ENCODE measurements around the gene SPATA45. TPM values are rescaled to one million over a fixed set of nuclear protein-coding genes. Genes with fewer than 3 reads are reported as not detected.
A peak's percentile ranks its signal among the peaks of the same experiment; 100 is the strongest.

SPATA45 gene
- total and polyA plus RNA-seq, 2 of the 13 experiments (the other 11 are each of a cell fraction or from before 2014, with no cell fraction given), result 0.17 to 0.64 TPM

GRCh38 chr1:212816567-212817278 is 30.7 kb downstream of the SPATA45 start (continued):
- peak; percentile 72 for TF ChIP-seq POGZ (CRISPR knock-in tag; IDR thresholded peaks at IDR 0.05)
- TF ChIP-seq PAX8 (CRISPR knock-in tag; IDR thresholded peaks at IDR 0.05; ENCODE audit: borderline replicate concordance), result no peak
- TF ChIP-seq ZNF574 (CRISPR knock-in tag; IDR thresholded peaks at IDR 0.05), result no peak
- no peak for TF ChIP-seq ZNF784 (CRISPR knock-in tag; IDR thresholded peaks at IDR 0.05; ENCODE audit: borderline replicate concordance)
- TF ChIP-seq HNF4G (IDR thresholded peaks at IDR 0.05; ENCODE audit: borderline replicate concordance, low read depth, low read length), result peak; percentile 73
- TF ChIP-seq HNF4G (CRISPR knock-in tag; IDR thresholded peaks at IDR 0.05; ENCODE audit: borderline replicate concordance, low read depth), result no peak; the same call in 1 of the 2 replicates
- no peak for TF ChIP-seq CC2D1A (CRISPR knock-in tag; IDR thresholded peaks at IDR 0.05)
- no peak for TF ChIP-seq ZMAT5 (CRISPR knock-in tag; IDR thresholded peaks at IDR 0.05; ENCODE audit: borderline replicate concordance, low read depth)
- no peak for TF ChIP-seq ZBTB10 (CRISPR knock-in tag; IDR thresholded peaks at IDR 0.05; ENCODE audit: borderline replicate concordance)
- TF ChIP-seq DDIT3 (CRISPR knock-in tag; IDR thresholded peaks at IDR 0.05), result no peak
- no peak for TF ChIP-seq HNF1B (CRISPR knock-in tag; IDR thresholded peaks at IDR 0.05)
- TF ChIP-seq ATM (IDR thresholded peaks at IDR 0.05; ENCODE audit: borderline replicate concordance), result no peak
- TF ChIP-seq HMG20A (CRISPR knock-in tag; IDR thresholded peaks at IDR 0.05; ENCODE audit: borderline replicate concordance), result peak; percentile 82
- no peak for TF ChIP-seq ZNF235 (CRISPR knock-in tag; IDR thresholded peaks at IDR 0.05; ENCODE audit: borderline replicate concordance)

Data from HepG2 (cell line).